GM18517 (cell line): Measurements from ENCODE around the gene USP17L10.
"Not testable (repeated sequence)": the region's sequence is repeated elsewhere in the genome, so short reads cannot be mapped to it uniquely, and the experiment has no call there.

Experiments used
- ATAC-seq: cut with Tn5 transposase; IDR thresholded peaks from one replicate; pipeline ENCODE4 v1.9.1; 2021; ENCODE audit warnings: mild to moderate bottlenecking, moderate library complexity; ENCODE audit not compliant: unreplicated experiment

Gene USP17L10, protein sequence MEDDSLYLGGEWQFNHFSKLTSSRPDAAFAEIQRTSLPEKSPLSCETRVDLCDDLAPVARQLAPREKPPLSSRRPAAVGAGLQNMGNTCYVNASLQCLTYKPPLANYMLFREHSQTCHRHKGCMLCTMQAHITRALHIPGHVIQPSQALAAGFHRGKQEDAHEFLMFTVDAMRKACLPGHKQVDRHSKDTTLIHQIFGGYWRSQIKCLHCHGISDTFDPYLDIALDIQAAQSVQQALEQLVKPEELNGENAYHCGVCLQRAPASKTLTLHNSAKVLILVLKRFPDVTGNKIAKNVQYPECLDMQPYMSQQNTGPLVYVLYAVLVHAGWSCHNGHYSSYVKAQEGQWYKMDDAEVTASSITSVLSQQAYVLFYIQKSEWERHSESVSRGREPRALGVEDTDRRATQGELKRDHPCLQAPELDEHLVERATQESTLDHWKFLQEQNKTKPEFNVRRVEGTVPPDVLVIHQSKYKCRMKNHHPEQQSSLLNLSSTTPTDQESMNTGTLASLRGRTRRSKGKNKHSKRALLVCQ

DNA sequence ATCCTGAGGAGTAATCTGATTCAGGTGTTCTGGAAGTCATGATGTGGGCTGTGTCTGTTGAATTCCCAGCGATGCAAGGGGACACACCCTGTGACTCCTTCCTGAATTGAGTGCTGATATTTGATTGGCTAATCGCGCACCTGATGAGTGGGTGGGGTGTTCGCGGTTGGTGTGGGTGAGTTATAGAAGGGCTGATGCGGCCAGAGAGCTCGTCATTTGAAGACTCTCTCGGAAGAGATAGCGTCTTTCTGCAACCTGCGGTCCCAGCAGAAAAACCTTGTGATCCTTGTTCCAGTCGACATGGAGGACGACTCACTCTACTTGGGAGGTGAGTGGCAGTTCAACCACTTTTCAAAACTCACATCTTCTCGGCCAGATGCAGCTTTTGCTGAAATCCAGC lies at the start of gene USP17L10:
Gene USP17L10, plus strand, starts transcription at position 301 of the 400 bp plus-strand sequence. Its CDS starts 0 bp downstream, at position 301.
- not testable (repeated sequence) for ATAC-seq

DNA sequence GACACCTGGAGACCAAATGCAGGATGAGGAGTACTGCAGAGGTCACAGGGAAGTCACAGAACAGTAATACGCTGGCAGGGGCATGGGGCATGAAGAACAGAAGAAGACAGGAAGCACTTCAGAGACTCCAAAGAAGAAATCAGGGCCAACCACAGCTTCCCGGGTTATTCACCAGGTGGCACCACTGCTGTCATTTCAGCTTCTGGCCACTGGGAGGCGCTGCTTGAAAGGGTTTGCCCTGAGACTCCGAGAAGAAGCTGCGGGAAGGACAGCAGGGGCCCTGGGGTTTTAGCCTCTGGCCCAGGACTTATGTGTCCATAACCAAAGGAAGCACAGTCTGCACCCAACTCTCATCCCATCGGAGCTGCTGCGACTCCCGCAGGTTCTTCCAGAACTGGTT lies 44.5 kb upstream of the USP17L10 start:
- not testable (repeated sequence) for ATAC-seq

DNA sequence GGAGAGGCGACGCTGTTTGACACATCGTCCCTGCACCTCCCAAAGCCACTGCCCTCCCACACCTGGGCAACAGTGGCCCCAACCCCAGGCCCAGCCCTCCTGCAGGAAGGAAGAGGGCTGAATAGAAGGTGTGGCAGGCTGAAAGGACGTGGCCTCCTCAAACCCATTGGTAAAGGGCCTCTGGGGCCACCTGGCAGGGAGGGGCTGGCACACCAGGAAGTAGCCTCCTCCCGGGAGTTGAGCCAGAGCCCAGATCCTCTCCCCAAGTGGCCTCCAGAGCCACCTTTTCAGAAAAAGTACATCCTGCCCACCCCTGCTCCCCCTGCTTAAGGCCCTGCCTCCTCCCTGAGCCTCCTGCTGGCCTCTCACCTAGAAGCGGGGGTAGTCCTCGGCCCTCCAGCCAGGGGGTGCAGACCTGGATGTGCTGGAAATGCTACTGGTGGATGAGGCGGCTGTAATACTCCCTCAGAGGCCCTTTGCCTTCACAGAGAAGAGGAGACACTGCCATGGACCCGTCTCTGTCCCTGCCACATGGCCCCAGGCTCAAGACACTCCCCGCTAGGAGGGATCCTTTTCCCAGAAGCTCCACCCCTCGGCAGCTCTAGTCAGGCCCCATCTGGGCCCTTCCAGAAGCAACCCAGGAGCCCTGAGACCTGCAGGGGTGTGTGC lies 40.5 kb upstream of the USP17L10 start, which contains the start of gene FAM90A26:
Gene FAM90A26, plus strand, starts transcription at position 619 of the 669 bp plus-strand sequence. CDS start 2,764 bp downstream, outside the sequence.
- not testable (repeated sequence) for ATAC-seq

DNA sequence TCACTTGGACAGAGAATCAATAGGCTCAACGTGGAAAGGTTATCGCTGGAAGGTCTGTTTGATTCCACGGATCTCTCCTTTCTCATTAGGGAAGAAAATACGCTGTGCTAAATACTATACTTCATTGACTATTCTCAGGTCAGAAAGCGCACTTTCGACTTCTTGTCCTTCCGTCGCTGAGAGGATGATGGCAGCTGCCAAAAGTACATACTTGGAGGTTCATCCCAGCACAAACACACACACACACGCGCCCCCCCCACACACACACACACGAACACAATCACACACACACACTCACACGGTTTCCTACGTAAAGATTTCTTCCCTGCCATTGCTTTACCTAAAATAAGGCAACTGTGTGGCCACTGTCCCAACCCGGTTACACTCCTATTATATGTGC lies 4.2 kb downstream of the USP17L10 start:
- not testable (repeated sequence) for ATAC-seq

DNA sequence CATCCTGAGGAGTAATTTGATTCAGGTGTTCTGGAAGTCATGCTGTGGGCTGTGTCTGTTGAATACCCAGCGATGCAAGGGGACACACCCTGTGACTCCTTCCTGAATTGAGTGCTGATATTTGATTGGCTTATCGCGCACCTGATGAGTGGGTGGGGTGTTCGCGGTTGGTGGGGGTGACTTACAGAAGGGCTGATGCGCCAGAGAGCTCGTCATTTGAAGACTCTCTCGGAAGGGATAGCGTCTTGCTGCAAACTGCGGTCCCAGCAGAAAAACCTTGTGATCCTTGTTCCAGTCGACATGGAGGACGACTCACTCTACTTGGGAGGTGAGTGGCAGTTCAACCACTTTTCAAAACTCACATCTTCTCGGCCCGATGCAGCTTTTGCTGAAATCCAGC lies 4.6 kb downstream of the USP17L10 start, which contains the start of gene USP17L11:
Gene USP17L11, plus strand, starts transcription at position 301 of the 400 bp plus-strand sequence. Its CDS starts 0 bp downstream, at position 301.
- ATAC-seq: not testable (repeated sequence)

DNA sequence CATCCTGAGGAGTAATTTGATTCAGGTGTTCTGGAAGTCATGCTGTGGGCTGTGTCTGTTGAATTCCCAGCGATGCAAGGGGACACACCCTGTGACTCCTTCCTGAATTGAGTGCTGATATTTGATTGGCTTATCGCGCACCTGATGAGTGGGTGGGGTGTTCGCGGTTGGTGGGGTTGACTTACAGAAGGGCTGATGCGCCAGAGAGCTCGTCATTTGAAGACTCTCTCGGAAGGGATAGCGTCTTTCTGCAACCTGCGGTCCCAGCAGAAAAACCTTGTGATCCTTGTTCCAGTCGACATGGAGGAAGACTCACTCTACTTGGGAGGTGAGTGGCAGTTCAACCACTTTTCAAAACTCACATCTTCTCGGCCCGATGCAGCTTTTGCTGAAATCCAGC lies 9.4 kb downstream of the USP17L10 start, which contains the start of gene USP17L12:
Gene USP17L12, plus strand, starts transcription at position 301 of the 400 bp plus-strand sequence. Its CDS starts 0 bp downstream, at position 301.
- not testable (repeated sequence) for ATAC-seq

DNA sequence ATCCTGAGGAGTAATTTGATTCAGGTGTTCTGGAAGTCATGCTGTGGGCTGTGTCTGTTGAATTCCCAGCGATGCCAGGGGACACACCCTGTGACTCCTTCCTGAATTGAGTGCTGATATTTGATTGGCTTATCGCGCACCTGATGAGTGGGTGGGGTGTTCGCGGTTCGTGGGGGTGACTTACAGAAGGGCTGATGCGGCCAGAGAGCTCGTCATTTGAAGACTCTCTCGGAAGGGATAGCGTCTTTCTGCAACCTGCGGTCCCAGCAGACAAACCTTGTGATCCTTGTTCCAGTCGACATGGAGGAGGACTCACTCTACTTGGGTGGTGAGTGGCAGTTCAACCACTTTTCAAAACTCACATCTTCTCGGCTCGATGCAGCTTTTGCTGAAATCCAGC lies 14.1 kb downstream of the USP17L10 start, which contains the start of gene USP17L13:
Gene USP17L13, plus strand, starts transcription at position 301 of the 400 bp plus-strand sequence. Its CDS starts 0 bp downstream, at position 301.
- not testable (repeated sequence) for ATAC-seq

DNA sequence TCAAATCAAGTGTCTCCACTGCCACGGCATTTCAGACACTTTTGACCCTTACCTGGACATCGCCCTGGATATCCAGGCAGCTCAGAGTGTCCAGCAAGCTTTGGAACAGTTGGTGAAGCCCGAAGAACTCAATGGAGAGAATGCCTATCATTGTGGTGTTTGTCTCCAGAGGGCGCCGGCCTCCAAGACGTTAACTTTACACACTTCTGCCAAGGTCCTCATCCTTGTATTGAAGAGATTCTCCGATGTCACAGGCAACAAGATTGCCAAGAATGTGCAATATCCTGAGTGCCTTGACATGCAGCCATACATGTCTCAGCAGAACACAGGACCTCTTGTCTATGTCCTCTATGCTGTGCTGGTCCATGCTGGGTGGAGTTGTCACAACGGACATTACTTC lies 19.8 kb downstream of the USP17L10 start:
- ATAC-seq: not testable (repeated sequence)

DNA sequence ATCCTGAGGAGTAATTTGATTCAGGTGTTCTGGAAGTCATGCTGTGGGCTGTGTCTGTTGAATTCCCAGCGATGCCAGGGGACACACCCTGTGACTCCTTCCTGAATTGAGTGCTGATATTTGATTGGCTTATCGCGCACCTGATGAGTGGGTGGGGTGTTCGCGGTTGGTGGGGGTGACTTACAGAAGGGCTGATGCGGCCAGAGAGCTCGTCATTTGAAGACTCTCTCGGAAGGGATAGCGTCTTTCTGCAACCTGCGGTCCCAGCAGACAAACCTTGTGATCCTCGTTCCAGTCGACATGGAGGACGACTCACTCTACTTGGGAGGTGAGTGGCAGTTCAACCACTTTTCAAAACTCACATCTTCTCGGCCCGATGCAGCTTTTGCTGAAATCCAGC lies 23.6 kb downstream of the USP17L10 start, which contains the start of gene USP17L15:
Gene USP17L15, plus strand, starts transcription at position 301 of the 400 bp plus-strand sequence. Its CDS starts 0 bp downstream, at position 301.
- not testable (repeated sequence) for ATAC-seq

DNA sequence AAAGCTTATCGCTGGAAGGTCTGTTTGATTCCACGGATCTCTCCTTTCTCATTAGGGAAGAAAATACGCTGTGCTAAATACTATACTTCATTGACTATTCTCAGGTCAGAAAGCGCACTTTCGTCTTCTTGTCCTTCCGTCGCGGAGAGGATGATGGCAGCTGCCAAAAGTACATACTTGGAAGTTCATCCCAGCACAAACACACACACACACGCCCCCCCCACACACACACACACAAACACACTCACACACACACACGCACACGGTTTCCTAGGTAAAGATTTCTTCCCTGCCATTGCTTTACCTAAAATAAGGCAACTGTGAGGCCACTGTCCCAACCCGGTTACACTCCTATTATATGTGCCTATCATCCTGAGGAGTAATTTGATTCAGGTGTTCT lies 28.0 kb downstream of the USP17L10 start:
- not testable (repeated sequence) for ATAC-seq

DNA sequence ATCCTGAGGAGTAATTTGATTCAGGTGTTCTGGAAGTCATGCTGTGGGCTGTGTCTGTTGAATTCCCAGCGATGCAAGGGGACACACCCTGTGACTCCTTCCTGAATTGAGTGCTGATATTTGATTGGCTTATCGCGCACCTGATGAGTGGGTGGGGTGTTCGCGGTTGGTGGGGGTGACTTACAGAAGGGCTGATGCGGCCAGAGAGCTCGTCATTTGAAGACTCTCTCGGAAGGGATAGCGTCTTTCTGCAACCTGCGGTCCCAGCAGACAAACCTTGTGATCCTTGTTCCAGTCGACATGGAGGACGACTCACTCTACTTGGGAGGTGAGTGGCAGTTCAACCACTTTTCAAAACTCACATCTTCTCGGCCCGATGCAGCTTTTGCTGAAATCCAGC lies 33.1 kb downstream of the USP17L10 start, which contains the start of gene USP17L17:
Gene USP17L17, plus strand, starts transcription at position 301 of the 400 bp plus-strand sequence. Its CDS starts 0 bp downstream, at position 301.
- not testable (repeated sequence) for ATAC-seq

DNA sequence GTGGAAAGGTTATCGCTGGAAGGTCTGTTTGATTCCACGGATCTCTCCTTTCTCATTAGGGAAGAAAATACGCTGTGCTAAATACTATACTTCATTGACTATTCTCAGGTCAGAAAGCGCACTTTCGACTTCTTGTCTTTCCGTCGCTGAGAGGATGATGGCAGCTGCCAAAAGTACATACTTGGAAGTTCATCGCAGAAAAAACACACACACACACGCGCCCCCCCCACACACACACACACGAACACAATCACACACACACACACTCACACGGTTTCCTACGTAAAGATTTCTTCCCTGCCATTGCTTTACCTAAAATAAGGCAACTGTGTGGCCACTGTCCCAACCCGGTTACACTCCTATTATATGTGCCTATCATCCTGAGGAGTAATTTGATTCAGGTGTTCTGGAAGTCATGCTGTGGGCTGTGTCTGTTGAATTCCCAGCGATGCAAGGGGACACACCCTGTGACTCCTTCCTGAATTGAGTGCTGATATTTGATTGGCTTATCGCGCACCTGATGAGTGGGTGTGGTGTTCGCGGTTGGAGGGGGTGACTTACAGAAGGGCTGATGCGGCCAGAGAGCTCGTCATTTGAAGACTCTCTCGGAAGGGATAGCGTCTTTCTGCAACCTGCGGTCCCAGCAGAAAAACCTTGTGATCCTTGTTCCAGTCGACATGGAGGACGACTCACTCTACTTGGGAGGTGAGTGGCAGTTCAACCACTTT lies 37.7 kb downstream of the USP17L10 start, which contains the start of gene USP17L18:
Gene USP17L18, plus strand, starts transcription at position 678 of the 728 bp plus-strand sequence. Its CDS starts 0 bp downstream, at position 678.
- ATAC-seq: not testable (repeated sequence)

DNA sequence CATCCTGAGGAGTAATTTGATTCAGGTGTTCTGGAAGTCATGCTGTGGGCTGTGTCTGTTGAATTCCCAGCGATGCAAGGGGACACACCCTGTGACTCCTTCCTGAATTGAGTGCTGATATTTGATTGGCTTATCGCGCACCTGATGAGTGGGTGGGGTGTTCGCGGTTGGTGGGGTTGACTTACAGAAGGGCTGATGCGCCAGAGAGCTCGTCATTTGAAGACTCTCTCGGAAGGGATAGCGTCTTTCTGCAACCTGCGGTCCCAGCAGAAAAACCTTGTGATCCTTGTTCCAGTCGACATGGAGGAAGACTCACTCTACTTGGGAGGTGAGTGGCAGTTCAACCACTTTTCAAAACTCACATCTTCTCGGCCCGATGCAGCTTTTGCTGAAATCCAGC lies 42.6 kb downstream of the USP17L10 start, which contains the start of gene USP17L19:
Gene USP17L19, plus strand, starts transcription at position 301 of the 400 bp plus-strand sequence. Its CDS starts 0 bp downstream, at position 301.
- ATAC-seq: not testable (repeated sequence)

DNA sequence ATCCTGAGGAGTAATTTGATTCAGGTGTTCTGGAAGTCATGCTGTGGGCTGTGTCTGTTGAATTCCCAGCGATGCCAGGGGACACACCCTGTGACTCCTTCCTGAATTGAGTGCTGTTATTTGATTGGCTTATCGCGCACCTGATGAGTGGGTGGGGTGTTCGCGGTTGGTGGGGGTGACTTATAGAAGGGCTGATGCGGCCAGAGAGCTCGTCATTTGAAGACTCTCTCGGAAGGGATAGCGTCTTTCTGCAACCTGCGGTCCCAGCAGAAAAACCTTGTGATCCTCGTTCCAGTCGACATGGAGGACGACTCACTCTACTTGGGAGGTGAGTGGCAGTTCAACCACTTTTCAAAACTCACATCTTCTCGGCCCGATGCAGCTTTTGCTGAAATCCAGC lies 47.4 kb downstream of the USP17L10 start, which contains the start of gene USP17L20:
Gene USP17L20, plus strand, starts transcription at position 301 of the 400 bp plus-strand sequence. Its CDS starts 0 bp downstream, at position 301.
- not testable (repeated sequence) for ATAC-seq
